Measurements from ENCODE around the gene CCDC7. TPM values are rescaled to one million over a fixed set of nuclear protein-coding genes. Genes with fewer than 3 reads are reported as not detected.
"Not testable (repeated sequence)": the region's sequence is repeated elsewhere in the genome, so short reads cannot be mapped to it uniquely, and the experiment has no call there.

The CCDC7 gene
- total RNA-seq, 2 donors from 2014 or later = 21.9 to 22.7 TPM

DNA sequence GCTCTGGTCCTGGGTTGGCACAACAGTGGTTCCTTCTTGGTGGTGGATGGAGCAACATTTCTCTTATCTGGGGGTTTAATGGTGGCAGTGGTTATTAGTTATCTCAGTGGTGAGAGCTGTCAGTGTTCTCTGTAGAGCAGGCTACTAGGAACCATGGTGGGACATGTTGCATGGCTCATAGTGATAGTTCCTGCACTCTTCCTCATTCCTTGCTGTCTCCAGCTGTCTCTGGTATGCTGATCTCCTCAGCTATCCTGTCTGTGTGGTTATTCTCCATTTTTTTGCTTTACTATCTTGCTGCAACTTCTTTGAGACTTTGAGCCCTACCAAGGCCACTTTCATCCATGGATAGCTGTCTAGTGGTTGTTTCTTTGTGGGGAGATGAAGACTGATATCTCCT is 44.0 kb downstream of the CCDC7 start:
- TF ChIP-seq, protein P1, sequence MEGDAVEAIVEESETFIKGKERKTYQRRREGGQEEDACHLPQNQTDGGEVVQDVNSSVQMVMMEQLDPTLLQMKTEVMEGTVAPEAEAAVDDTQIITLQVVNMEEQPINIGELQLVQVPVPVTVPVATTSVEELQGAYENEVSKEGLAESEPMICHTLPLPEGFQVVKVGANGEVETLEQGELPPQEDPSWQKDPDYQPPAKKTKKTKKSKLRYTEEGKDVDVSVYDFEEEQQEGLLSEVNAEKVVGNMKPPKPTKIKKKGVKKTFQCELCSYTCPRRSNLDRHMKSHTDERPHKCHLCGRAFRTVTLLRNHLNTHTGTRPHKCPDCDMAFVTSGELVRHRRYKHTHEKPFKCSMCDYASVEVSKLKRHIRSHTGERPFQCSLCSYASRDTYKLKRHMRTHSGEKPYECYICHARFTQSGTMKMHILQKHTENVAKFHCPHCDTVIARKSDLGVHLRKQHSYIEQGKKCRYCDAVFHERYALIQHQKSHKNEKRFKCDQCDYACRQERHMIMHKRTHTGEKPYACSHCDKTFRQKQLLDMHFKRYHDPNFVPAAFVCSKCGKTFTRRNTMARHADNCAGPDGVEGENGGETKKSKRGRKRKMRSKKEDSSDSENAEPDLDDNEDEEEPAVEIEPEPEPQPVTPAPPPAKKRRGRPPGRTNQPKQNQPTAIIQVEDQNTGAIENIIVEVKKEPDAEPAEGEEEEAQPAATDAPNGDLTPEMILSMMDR (IDR thresholded peaks at IDR 0.05) = no peak
- Histone ChIP-seq H3K36me3 (peaks cover 3% of the 10 kb centered on the region), H3K9me3 (peaks cover 5% of the 10 kb centered on the region in 2 donors), H3K4me1 (no peaks in the 10 kb centered on the region), H3K27me3 (no peaks in the 10 kb centered on the region), H3K4me3 (no peak overlapping the region), H3K27ac (no peak overlapping the region)
- DNase-seq (ENCODE audit: low spot score) = no peak

DNA sequence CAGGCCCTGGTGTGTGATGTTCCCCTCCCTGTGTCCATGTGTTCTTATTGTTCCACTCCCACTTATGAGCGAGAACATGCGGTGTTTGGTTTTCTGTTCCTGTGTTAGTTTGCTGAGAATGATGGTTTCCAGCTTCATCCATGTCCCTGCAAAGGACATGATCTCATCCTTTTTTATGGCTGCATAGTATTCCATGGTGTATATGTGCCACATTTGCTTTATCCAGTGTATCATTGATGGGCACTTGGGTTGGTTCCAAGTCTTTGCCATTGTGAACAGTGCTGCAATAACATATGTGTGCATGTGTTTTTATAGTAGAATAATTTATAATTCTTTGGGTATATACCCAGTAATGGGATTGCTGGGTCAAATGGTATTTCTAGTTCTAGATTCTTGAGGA is 48.6 kb downstream of the CCDC7 start:
- not testable (repeated sequence) for H3K36me3 ChIP-seq; H3K4me3 ChIP-seq; H3K9me3 ChIP-seq; DNase-seq (ENCODE audit: low spot score); H3K4me1 ChIP-seq; H3K27me3 ChIP-seq; H3K27ac ChIP-seq

DNA sequence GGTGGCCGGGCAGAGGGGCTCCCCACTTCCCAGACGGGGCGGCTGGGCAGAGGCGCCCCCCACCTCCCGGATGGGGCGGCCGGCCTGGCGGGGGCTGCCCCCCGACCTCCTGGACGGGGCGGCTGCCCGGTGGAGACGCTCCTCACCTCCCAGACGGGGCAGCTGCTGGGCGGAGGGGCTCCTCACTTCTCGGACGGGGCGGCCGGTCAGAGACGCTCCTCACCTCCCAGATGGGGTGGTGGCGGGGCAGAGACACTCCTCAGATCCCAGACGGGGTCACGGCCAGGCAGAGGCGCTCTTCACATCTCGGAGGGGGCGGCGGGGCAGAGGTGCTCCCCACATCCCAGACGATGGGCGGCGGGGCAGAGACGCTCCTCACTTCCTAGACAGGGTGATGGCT is 54.2 kb downstream of the CCDC7 start:
- H3K4me1 ChIP-seq; H3K27ac ChIP-seq; H3K27me3 ChIP-seq; DNase-seq (ENCODE audit: low spot score); H3K4me3 ChIP-seq; H3K36me3 ChIP-seq; H3K9me3 ChIP-seq: not testable (repeated sequence)

DNA sequence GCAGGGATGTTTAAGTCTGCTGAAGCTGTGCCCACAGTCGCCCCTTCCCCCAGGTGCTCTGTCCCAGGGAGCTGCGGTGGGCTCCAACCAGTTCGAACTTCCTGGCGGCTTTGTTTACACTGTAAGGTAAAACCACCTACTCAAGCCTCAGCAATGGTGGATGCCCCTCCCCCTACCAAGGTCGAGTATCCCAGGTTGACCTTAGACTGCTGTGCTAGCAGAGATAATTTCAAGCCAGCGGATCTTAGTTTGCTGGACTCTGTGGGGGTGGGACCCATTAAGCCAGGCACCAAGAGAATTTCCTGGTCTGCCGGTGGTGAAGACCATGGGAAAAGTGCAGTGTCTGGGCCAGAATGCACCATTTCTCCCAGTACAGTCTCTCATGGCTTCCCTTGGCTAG is 56.0 kb downstream of the CCDC7 start:
- H3K27ac ChIP-seq = no peak overlapping the region
- no peaks in the 10 kb centered on the region for H3K9me3 ChIP-seq
- H3K4me3 ChIP-seq = no peak overlapping the region
- no peaks in the 10 kb centered on the region for H3K4me1 ChIP-seq
- DNase-seq (ENCODE audit: low spot score) = no peak
- TF ChIP-seq, protein P1 (IDR thresholded peaks at IDR 0.05) = no peak
- H3K27me3 ChIP-seq = no peaks in the 10 kb centered on the region
- no peaks in the 10 kb centered on the region for H3K36me3 ChIP-seq

DNA sequence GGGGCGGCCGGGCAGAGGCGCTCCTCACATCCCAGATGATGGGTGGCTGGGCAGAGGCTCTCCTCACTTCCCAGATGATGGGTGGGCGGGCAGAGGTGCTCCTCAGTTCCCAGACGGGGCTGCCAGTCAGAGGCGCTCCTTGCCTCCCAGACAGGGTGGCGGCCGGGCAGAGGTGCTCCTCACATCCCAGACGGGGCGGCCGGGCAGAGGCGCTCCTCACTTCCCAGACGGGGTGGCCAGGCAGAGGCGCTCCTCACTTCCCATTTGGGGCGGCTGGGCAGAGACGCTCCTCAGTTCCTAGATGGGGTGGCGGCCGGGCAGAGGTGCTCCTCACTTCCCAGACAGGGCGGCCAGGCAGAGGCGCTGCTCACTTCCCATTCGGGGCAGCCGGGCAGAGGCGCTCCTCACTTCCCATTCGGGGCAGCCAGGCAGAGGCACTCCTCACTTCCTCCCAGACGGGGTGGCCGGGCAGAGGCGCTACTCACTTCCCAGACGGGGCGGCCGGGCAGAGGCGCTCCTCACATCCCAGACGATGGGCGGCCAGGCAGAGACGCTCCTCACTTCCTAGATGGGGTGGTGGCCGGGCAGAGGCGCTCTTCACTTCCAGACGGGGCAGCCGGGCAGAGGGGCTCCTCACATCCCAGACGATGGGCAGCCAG is 60.0 kb downstream of the CCDC7 start:
- not testable (repeated sequence) for H3K4me3 ChIP-seq; H3K9me3 ChIP-seq; H3K27me3 ChIP-seq; DNase-seq (ENCODE audit: low spot score); H3K27ac ChIP-seq; H3K36me3 ChIP-seq; H3K4me1 ChIP-seq

DNA sequence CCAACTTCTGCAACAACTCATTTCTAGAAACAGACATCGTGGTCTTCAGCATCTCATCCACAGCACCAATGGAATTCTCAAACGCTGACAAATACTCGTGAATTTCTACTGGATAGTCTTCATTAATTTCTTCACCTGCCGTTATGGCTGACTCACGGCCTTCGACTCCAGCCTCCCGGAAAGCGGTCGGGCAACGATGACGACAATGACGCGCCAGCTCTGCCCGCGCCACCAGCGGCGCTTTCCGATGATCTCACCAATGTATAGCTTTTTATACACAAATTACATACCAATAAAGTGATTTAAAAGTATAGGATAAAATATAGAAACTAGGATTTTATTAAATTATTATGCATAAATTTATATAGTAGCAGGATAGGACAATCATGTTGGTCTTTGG is 65.7 kb downstream of the CCDC7 start:
- no peaks in the 10 kb centered on the region for H3K9me3 ChIP-seq
- H3K27ac ChIP-seq = no peak overlapping the region
- TF ChIP-seq, protein P1 (IDR thresholded peaks at IDR 0.05) = no peak
- peaks cover 7% of the 10 kb centered on the region for H3K36me3 ChIP-seq
- no peaks in the 10 kb centered on the region for H3K27me3 ChIP-seq
- no peak overlapping the region for H3K4me3 ChIP-seq
- H3K4me1 ChIP-seq = no peaks in the 10 kb centered on the region
- no peak for DNase-seq (ENCODE audit: low spot score)

DNA sequence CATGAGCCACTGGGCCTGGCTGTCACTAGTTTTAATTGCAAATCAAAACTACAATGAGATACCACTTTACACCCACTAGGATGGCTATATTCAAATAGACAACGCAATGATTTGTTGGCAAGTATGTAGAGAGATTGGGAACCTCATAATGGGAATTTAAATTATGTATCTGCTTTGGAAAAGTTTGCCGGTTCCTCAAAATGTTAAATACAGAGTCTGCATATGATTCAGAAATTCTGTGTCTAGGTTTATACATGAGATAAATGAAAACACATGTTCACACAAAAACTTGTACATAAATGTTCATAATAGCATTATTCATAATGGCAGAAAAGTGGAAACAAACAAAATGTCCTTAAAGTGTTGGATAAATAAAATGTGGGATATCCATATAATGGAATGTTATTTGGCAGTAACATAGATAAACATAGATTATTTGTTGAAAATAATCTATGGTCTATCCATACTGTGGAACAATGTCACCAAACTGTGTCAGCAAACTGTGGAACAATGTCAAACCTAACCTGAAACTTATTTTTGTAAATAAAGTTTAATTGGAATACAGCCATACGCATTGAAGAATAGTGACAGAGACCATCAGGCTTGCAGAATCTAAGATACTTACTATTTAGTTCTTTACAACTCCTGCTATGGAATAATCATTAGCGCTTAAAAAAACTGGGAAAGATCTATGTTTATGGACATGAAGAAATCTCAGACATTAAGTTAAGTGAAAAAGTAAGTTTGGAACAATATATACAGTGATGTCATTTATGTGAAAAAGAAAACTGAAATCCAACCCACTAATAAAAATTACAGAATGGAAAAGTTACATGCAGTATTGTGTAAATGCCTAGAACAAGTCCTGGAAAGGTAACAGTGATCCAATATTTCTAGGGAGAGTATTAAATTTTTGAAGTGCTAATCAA is 70.9 kb downstream of the CCDC7 start:
- peaks cover 0 to 22% of the 10 kb centered on the region in 2 donors for H3K9me3 ChIP-seq
- H3K27me3 ChIP-seq = no peaks in the 10 kb centered on the region
- H3K27ac ChIP-seq = no peak overlapping the region
- H3K36me3 ChIP-seq = peaks cover 7% of the 10 kb centered on the region
- H3K4me3 ChIP-seq = no peak overlapping the region
- DNase-seq (ENCODE audit: low spot score) = no peak
- TF ChIP-seq, protein P1 (IDR thresholded peaks at IDR 0.05) = no peak
- H3K4me1 ChIP-seq = no peaks in the 10 kb centered on the region
